ENCODE results near the gene SRSF2. TPM values are rescaled to one million over a fixed set of nuclear protein-coding genes. Genes with fewer than 3 reads are reported as not detected.
"Not testable (repeated sequence)": the region's sequence is repeated elsewhere in the genome, so short reads cannot be mapped to it uniquely, and the experiment has no call there.

The SRSF2 gene
- total and polyA plus RNA-seq, 9 donors = 111 to 238 (median 218) TPM

DNA sequence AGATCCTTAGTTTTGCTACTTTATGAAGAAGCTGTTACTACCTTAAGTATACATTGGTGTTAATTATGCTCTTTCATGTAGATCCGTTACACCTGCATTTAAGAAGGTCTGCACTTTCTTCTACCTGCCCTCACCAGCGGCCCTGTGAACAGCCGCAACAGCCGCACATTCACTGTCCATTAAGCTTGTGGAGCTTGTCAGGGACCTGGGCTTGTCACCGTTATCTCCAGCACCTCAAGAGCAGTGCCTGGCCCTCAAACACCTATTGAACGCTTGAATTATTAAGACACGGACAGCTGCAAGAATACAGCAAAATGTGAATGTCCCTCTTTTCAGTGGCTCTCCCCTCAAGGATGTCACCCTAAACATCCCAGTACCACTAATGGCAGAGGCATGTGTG is 23.4 kb downstream of the SRSF2 start:
- Histone ChIP-seq H3K36me3 (ENCODE audit: control insufficient read depth, insufficient read depth, low read length) (peaks cover 46% of the 10 kb centered on the region), H3K4me1 (ENCODE audit: control insufficient read depth, insufficient read depth, low read length) (peaks cover 18% of the 10 kb centered on the region)

DNA sequence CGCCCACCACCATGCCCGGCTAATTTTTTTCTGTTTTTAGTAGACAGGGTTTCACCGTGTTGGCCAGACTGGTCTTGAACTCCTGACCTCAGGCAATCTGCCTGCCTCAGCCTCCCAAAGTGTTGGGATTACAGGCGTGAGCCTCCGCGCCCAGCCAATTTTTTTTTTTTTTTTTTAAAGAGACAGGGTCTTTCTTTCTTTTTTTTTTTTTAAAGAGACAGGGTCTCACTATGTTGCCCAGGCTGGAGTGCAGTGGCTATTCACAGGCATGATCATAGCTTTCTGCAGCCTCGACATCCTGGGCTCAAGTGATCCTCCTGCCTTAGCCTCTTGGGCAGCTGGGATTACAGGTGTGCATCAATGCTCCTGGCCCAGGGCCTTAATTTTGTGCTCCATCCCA is 24.8 kb downstream of the SRSF2 start:
- peaks cover 33% of the 10 kb centered on the region for H3K4me1 ChIP-seq (ENCODE audit: control insufficient read depth, insufficient read depth, low read length)

More for the DNA sequence above, 23.4 kb downstream of the SRSF2 start:
- H3K4me3 ChIP-seq (ENCODE audit: low read length) = no peak overlapping the region
- no peaks in the 10 kb centered on the region for H3K9me3 ChIP-seq (replicated peaks; ENCODE audit: control insufficient read depth, low read depth, low read length)
- H3K27ac ChIP-seq (ENCODE audit: low read length) = no peak overlapping the region
- no peak for DNase-seq
- WGBS (ENCODE audit: insufficient coverage) = 98% methylated on average over 5 of the region's 7 CpGs
- H3K27me3 ChIP-seq (ENCODE audit: control insufficient read depth, insufficient read depth, low read length) = no peaks in the 10 kb centered on the region

DNA sequence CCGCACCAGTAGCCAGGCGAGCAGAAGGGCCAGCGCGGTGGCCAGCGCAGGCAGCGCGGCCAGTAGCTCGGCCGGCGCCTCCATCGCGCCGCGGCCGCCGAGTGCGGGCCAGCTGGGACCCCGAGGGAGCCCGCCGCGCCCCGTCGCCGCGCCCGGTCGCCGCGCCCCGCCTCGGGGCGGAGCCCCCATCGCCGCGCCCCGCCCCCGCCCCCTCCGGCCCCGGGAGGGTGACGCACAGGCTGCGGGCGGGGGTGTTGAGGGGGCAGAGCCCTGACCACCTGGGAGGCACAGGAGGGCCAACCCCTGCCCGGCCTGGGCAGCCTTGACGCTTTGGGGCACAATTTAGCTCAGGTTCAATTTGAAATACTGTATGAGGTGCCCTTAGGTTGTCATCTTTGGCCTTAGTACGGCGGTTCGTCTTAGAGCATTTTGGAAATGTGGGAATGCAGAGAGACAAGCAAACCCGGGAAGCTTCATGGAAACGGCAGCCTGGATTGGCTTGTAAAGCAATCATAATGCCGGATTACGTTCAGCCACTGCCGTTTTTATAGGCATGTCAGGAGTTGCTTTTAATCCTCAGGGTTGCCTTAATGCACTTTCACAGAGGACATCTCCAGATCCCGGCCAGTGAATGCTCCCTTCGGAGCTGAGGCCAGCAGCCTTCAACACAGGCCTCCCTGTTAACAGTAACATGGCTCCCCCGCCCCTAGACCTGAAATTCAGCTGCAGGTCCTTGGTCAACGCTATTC is 26.1 kb downstream of the SRSF2 start, which contains the start of gene MXRA7:
Gene MXRA7 (minus strand): TSS at position 103 of the 749 bp plus-strand sequence. CDS start 19 bp downstream, at position 84.
- Histone ChIP-seq H3K4me3 (ENCODE audit: low read length) (peak within 1 kb of the TSS; percentile 70), H3K9me3 (replicated peaks; ENCODE audit: control insufficient read depth, low read depth, low read length) (no peaks in the 10 kb centered on the region), H3K27ac (ENCODE audit: low read length) (peak within 1 kb of the TSS; percentile 96), H3K4me1 (ENCODE audit: control insufficient read depth, insufficient read depth, low read length) (peaks cover 37% of the 10 kb centered on the region), H3K27me3 (ENCODE audit: control insufficient read depth, insufficient read depth, low read length) (no peaks in the 10 kb centered on the region), H3K36me3 (ENCODE audit: control insufficient read depth, insufficient read depth, low read length) (peaks cover 22% of the 10 kb centered on the region)
- 1% methylated on average over 44 of the region's 56 CpGs for WGBS (ENCODE audit: insufficient coverage)
- peak; percentile 84 for DNase-seq

More for the DNA sequence above, 24.8 kb downstream of the SRSF2 start:
- H3K27me3 ChIP-seq (ENCODE audit: control insufficient read depth, insufficient read depth, low read length); H3K4me3 ChIP-seq (ENCODE audit: low read length); H3K9me3 ChIP-seq (replicated peaks; ENCODE audit: control insufficient read depth, low read depth, low read length); H3K27ac ChIP-seq (ENCODE audit: low read length); DNase-seq: not testable (repeated sequence)
- peaks cover 34% of the 10 kb centered on the region for H3K36me3 ChIP-seq (ENCODE audit: control insufficient read depth, insufficient read depth, low read length)
- WGBS (ENCODE audit: insufficient coverage) = 89% methylated on average over 2 of the region's 7 CpGs

DNA sequence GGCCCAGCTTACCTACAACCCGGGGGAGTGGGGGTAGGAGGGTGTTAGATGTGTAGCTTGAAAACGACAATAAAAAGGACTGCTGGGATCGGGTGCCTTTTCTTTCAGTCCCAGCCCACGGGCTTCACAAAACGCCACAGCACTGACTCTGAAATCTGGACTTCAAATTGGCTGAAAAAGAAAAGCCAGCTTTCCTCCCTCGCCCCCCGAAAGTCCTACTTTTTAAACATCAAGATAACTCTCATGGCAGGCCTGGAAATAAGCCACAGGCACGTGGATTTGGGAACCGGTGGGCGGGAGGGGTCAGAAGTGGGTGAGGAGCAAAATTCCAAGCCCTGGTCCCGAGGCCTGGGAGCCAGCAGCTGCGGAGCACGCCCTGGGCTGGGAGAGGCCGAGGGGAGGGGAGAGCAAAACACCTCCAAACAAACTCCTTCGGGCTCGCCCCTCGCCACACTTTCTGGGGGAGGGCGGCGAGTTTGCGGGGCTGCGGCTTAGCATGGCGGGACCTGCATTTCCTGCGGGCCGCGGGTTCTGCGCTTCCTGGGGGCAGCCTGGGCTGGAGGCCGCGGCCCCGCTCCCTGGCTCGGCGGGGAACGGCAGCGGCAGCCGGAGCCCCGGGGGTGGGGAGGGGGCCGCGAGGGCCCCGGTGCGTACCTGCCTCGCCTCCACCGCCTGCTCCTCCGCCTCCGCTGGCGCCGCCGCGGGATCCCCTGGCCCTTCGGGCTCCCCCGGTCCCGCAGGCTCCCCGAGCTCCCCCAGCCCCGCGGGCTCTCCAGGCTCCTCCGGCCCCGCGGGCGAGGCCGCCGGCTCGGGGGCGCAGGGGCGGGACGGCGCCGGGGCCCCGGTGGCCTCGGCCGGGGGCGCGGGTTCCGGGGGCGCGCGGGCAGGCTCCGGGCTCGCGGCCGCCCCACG is 26.9 kb downstream of the SRSF2 start:
- H3K27ac ChIP-seq (ENCODE audit: low read length) = peak overlapping the region; percentile 96
- H3K36me3 ChIP-seq (ENCODE audit: control insufficient read depth, insufficient read depth, low read length) = peaks cover 14% of the 10 kb centered on the region
- H3K4me3 ChIP-seq (ENCODE audit: low read length) = peak overlapping the region; percentile 70
- peak; percentile 67 for DNase-seq
- under 1% methylated on average over 19 of the region's 79 CpGs for WGBS (ENCODE audit: insufficient coverage)
- not testable (repeated sequence) for H3K27me3 ChIP-seq (ENCODE audit: control insufficient read depth, insufficient read depth, low read length); H3K9me3 ChIP-seq (replicated peaks; ENCODE audit: control insufficient read depth, low read depth, low read length)
- H3K4me1 ChIP-seq (ENCODE audit: control insufficient read depth, insufficient read depth, low read length) = peaks cover 37% of the 10 kb centered on the region

DNA sequence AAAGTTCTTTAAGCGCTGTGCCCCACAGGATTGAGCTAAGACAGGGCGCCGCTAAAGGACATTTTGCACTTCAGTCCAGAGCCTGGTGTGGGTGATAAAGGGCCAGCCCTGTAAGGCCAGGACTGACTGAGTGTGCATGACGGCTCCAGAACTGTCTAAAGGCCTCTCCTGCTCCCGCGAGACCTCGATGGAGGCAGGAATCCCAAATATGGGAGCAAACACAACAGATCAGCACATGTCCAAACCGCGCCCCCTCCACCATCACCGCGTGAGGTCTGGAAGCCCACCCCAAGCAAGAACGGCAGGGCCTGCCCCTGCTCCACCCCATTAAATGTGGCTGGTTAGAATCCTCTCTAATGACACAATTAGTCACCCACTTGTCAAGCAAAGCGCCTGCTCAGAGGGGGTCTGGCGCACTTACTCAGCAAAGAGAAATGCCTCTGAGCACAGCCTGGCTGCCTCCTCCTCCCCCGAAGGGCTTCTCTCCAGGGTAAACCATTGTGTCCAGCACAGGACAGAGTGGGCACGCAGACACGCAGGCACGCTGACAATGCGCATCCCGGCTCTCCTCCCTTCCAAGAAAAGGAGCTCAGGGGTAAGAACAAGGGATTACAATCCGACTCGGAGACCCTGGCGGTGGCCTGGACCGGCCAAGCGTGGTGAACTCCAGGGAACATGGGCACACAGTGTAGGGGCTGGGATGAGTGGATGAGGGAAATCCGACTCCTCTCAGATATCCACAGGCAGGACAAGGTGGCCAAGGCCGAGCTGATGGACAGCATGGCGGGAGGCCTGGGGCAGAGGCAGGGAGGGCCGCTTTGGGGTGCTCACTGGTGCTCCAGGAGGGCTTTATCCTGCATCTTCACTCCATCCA is 27.8 kb downstream of the SRSF2 start:
- Histone ChIP-seq H3K4me1 (ENCODE audit: control insufficient read depth, insufficient read depth, low read length) (peaks cover 37% of the 10 kb centered on the region), H3K27me3 (ENCODE audit: control insufficient read depth, insufficient read depth, low read length) (no peaks in the 10 kb centered on the region), H3K4me3 (ENCODE audit: low read length) (peak overlapping the region; percentile 70), H3K27ac (ENCODE audit: low read length) (peak overlapping the region; percentile 96), H3K36me3 (ENCODE audit: control insufficient read depth, insufficient read depth, low read length) (peaks cover 10% of the 10 kb centered on the region), H3K9me3 (replicated peaks; ENCODE audit: control insufficient read depth, low read depth, low read length) (no peaks in the 10 kb centered on the region)
- 33% methylated on average over 14 of the region's 29 CpGs for WGBS (ENCODE audit: insufficient coverage)
- DNase-seq = peak; percentile 90

DNA sequence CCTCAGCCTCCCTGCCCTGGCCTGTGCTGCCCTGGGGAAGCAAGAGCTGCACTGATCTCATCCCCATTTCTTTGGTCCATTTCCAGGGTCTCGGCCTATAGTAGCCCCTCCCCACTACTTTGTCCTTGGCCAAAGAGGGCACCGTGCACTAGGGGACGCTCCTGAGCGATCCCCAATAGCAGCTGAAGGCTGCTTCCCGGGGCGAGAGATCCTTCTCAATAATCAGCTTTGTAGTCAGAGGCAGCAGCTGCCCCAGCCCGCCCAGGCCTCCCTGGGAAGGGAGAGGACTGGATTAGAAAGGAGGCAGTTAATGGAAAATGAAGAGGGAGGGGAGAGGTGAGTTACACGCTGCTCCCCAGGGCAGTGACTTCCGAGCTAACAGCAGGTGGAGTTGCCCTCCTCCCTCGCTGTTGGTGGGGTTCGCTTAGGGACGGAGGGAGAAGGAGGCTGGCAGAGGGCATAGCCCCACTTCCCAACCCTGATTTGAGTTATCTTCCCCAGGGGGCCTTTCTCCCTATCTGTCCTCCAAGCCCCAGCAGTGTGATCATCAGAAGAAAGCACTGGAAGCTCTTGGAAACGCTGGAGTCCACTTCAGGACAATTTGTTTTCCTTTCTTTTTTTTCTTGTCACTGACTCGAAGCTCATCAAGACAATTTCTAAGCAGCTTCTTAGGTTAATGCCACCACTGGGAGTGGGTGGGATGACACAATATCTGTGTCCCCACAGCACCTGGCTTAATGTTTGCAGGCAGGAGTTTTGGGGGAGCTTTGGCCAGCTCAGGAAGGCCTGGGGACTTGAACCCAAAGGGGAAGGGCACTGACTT is 28.9 kb downstream of the SRSF2 start:
- DNase-seq = peak; percentile 82
- WGBS (ENCODE audit: insufficient coverage) = 7% methylated on average over 8 of the region's 14 CpGs
- H3K4me1 ChIP-seq (ENCODE audit: control insufficient read depth, insufficient read depth, low read length) = peaks cover 37% of the 10 kb centered on the region

DNA sequence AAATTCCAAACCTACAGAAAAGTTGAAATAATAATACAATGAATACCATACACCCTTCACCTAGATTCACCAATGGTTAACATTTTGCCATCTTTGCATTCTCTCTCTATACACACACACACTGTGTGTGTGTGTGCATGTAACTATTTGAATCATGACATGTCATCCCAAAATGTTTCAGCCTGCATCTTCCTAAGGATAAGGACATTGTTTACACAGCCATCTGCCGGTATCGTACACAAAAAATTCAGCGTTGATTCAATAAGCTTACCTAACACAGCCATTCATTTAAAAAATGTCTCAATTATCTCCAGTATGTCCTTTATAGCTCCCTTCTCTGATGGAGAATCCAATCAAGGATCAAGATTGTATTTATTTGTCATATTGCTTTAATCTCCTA is 30.3 kb downstream of the SRSF2 start:
- no peaks in the 10 kb centered on the region for H3K9me3 ChIP-seq (replicated peaks; ENCODE audit: control insufficient read depth, low read depth, low read length)
- H3K27me3 ChIP-seq (ENCODE audit: control insufficient read depth, insufficient read depth, low read length) = no peaks in the 10 kb centered on the region
- WGBS (ENCODE audit: insufficient coverage) = 100% methylated on average over 2 of the region's 3 CpGs
- no peak overlapping the region for H3K4me3 ChIP-seq (ENCODE audit: low read length)
- peaks cover 39% of the 10 kb centered on the region for H3K4me1 ChIP-seq (ENCODE audit: control insufficient read depth, insufficient read depth, low read length)
- no peaks in the 10 kb centered on the region for H3K36me3 ChIP-seq (ENCODE audit: control insufficient read depth, insufficient read depth, low read length)
- H3K27ac ChIP-seq (ENCODE audit: low read length) = no peak overlapping the region
- DNase-seq = no peak

More for the DNA sequence above, 28.9 kb downstream of the SRSF2 start:
- H3K36me3 ChIP-seq (ENCODE audit: control insufficient read depth, insufficient read depth, low read length) = no peaks in the 10 kb centered on the region
- no peak overlapping the region for H3K4me3 ChIP-seq (ENCODE audit: low read length)
- no peaks in the 10 kb centered on the region for H3K27me3 ChIP-seq (ENCODE audit: control insufficient read depth, insufficient read depth, low read length)
- no peaks in the 10 kb centered on the region for H3K9me3 ChIP-seq (replicated peaks; ENCODE audit: control insufficient read depth, low read depth, low read length)
- H3K27ac ChIP-seq (ENCODE audit: low read length) = peak overlapping the region; percentile 96

DNA sequence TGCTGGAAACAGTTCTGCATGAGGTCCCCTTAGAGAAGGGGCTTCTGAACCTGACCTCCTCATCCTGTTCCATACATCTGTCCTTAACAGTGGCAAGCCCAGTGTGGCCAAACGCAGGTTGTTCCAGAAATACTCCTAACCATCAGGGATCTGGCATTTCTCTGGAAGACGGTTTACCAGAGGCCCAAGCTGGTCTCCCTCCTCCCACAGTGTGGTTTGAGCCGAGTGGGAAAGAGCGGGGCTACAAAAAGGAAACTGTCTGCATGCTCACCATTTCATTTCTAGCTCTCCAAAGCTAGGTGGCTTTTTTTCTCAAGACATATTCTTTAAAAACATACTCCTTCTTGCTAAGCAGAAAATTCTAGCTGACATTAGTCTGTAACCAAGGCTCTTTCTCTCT is 32.3 kb downstream of the SRSF2 start:
- H3K4me1 ChIP-seq (ENCODE audit: control insufficient read depth, insufficient read depth, low read length) = peaks cover 51% of the 10 kb centered on the region

More for the DNA sequence above, 32.3 kb downstream of the SRSF2 start:
- 40% methylated on average over 1 of the region's 4 CpGs for WGBS (ENCODE audit: insufficient coverage)
- H3K27ac ChIP-seq (ENCODE audit: low read length) = no peak overlapping the region
- no peaks in the 10 kb centered on the region for H3K27me3 ChIP-seq (ENCODE audit: control insufficient read depth, insufficient read depth, low read length)
- no peaks in the 10 kb centered on the region for H3K36me3 ChIP-seq (ENCODE audit: control insufficient read depth, insufficient read depth, low read length)
- no peaks in the 10 kb centered on the region for H3K9me3 ChIP-seq (replicated peaks; ENCODE audit: control insufficient read depth, low read depth, low read length)
- H3K4me3 ChIP-seq (ENCODE audit: low read length) = no peak overlapping the region
- DNase-seq = no peak

Measured in muscle of leg (tissue), 11 donors.